Left ventricle myocardium inferior (tissue), 1 donor: ENCODE results near the gene MATR3. TPM values are rescaled to one million over a fixed set of nuclear protein-coding genes. Genes with fewer than 3 reads are reported as not detected.

Experiments used
- DNase-seq: peaks from one replicate; pipeline ENCODE4 v3.0.0-alpha.2; 2020
- H3K27ac ChIP-seq: fragments of 200-600 bp; replicated peaks from 2 replicates; pipeline ENCODE4 v1.8.0; 2021
- H3K27me3 ChIP-seq: fragments of 200-600 bp; 2 replicates; pipeline ENCODE4 v1.8.0; 2021; ENCODE audit warnings: low read depth
- H3K36me3 ChIP-seq: fragments of 200-600 bp; 2 replicates; pipeline ENCODE4 v1.8.0; 2021
- H3K4me1 ChIP-seq: fragments of 200-600 bp; 2 replicates; pipeline ENCODE4 v1.8.0; 2021
- H3K4me3 ChIP-seq: fragments of 200-600 bp; 2 replicates; pipeline ENCODE4 v1.8.0; 2021; ENCODE audit warnings: mild to moderate bottlenecking, moderate library complexity
- H3K9me3 ChIP-seq: fragments of 200-600 bp; replicated peaks from 2 replicates; pipeline ENCODE4 v1.8.0; 2021
- intact Hi-C: fragments of 100-400 bp; cut with micrococcal nuclease; formaldehyde crosslinking; loops from one replicate; pipeline ENCODE4 v1.11.0; 2022
- total RNA-seq: library from RNA; stranded (reverse); fragmentation: NEBNext Ultra II Directional; extraction: Animal tissue kit (Norgen Biotek cat#: 25700); gene quantifications from one replicate; pipeline ENCODE4 v1.2.1, GENCODE V29; 2021
- TF ChIP-seq, protein P1 (sequence below): fragments of 200-600 bp; IDR thresholded peaks from 2 replicates; pipeline ENCODE4 v1.8.0; 2021; ENCODE audit warnings: antibody characterized with exemption, mild to moderate bottlenecking, borderline replicate concordance
- donor health status: DM: no; HTN: yes; CAD: no; lungs with severe emphysema.

The MATR3 gene
- total RNA-seq, 1 donor from 2014 or later: 121 TPM

DNA sequence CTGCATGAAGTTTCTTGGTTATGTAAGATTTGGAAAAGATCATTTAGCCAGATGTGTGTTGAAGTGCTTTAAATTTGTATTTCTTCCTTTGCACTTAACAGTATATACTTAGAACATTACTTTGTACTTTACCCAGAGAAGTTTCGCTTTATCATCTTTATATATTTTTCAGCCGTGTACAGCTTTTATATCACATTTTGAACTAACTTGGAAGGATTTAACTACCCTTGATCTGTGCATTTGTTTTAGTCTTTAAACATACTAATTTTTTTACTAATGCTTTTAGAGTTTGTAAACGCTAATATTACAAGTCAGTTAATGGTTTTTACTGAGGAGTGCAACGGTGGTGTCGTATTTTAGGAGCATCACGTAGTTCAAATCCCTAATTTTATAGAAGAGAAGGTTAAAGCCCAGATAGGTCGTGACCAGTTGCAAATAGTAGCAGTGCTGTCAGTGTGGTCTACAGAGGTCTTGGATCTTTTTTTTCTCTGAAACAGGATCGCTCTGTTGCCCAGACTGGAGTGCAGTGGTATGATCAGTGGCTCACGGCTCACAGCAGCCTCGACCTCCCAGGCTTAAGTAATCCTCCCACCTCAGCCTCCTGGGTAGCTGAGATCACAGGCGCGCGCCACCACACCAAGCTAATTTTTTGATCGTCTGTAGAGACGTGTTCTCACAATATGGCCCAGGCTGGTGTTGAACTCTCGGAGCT is 2.0 kb downstream of the MATR3 start:
- Histone ChIP-seq H3K27ac (peak overlapping the region; percentile 99), H3K4me3 (peak overlapping the region; percentile 92), H3K9me3 (no peaks in the 10 kb centered on the region), H3K4me1 (peaks cover 74% of the 10 kb centered on the region), H3K27me3 (no peaks in the 10 kb centered on the region), H3K36me3 (no peaks in the 10 kb centered on the region)
- intact Hi-C loops: no loop called here
- DNase-seq: no peak
- TF ChIP-seq, protein P1, sequence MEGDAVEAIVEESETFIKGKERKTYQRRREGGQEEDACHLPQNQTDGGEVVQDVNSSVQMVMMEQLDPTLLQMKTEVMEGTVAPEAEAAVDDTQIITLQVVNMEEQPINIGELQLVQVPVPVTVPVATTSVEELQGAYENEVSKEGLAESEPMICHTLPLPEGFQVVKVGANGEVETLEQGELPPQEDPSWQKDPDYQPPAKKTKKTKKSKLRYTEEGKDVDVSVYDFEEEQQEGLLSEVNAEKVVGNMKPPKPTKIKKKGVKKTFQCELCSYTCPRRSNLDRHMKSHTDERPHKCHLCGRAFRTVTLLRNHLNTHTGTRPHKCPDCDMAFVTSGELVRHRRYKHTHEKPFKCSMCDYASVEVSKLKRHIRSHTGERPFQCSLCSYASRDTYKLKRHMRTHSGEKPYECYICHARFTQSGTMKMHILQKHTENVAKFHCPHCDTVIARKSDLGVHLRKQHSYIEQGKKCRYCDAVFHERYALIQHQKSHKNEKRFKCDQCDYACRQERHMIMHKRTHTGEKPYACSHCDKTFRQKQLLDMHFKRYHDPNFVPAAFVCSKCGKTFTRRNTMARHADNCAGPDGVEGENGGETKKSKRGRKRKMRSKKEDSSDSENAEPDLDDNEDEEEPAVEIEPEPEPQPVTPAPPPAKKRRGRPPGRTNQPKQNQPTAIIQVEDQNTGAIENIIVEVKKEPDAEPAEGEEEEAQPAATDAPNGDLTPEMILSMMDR: no peak

DNA sequence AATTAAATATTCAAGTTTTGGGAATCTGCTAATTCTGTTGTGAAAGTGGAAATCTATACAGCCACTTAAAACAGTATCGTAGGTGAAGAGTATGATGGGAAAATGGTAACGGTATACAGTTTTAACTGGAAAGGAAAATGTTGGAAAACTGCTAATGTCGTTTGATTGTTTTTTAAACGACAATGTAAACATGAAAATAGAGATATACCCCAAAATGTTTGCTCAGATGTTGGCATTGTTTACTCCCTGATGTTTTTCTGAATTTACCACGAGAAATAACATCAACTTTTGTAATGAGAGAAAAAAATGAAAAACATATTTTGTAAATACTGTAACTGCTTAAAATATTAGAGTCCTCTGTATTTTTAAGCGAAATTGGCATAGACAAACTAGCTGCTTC is 2.7 kb downstream of the MATR3 start:
- Histone ChIP-seq H3K4me1 (peaks cover 81% of the 10 kb centered on the region), H3K27me3 (no peaks in the 10 kb centered on the region), H3K27ac (peak overlapping the region; percentile 99), H3K36me3 (no peaks in the 10 kb centered on the region), H3K4me3 (peak overlapping the region; percentile 92), H3K9me3 (no peaks in the 10 kb centered on the region)
- intact Hi-C loops: no loop called here
- TF ChIP-seq, protein P1: no peak
- DNase-seq: no peak

DNA sequence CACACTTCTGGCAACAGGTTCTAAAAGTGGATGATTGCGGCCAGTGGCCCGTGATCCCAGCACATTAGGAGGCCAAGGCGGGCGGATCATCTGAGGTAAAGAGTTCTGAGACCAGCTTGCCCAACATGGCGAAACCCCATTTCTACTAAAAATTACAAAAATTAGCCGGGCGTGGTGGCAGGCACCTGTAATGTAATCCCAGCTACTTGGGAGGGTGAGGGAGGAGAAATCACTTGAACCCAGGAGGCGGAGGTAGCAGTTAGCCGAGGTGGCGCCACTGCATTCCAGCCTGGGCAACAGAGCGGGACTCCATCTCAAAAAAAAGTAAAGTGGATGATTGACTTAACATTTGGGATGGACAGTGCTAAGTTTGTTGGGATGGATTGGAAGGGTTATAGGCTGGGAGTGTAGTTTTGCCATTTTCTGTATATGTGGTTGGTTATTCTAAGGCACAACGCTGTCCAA is 3.4 kb downstream of the MATR3 start:
- no peaks in the 10 kb centered on the region for H3K36me3 ChIP-seq
- H3K27me3 ChIP-seq: no peaks in the 10 kb centered on the region
- peak overlapping the region; percentile 92 for H3K4me3 ChIP-seq
- no peak for DNase-seq
- H3K27ac ChIP-seq: peak overlapping the region; percentile 20
- intact Hi-C loops: no loop called here
- no peaks in the 10 kb centered on the region for H3K9me3 ChIP-seq
- TF ChIP-seq, protein P1: no peak
- H3K4me1 ChIP-seq: peaks cover 88% of the 10 kb centered on the region

DNA sequence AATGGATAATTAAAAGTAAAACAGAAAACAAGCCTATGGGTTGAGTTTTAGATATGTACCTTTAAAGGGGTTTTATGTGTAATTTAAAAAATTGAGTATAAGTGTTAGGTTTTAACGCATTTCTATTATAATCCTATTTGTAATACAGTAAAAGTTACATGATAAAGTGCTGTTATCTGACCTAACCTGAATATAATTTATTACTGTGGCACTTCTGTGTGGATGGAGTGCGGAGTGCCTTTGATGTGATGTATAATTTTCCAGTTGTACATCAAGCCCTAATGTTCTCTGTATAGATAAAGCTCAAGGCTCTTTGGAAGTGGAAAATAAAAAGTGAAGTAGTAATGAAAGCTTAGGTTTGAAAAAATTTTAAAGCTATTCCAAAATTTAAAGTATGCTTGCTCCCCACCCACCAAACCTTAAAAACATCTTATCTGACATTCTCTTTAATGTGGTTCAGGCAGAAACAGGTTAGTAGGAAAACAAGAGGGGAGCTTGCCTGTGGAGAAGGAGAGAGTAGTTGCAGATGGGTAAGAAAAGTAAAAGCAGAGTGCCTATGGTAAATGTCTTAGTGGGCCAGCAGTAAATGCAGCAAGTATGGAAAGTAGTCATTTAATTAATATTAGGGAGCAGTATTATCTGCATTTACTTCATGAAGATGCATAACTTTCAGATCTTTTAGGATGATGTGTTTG is 4.0 kb downstream of the MATR3 start:
- intact Hi-C loops: no loop called here
- H3K9me3 ChIP-seq: no peaks in the 10 kb centered on the region
- no peak for DNase-seq
- TF ChIP-seq, protein P1: no peak
- H3K4me3 ChIP-seq: peak overlapping the region; percentile 6
- peaks cover 95% of the 10 kb centered on the region for H3K4me1 ChIP-seq
- H3K27ac ChIP-seq: no peak overlapping the region
- no peaks in the 10 kb centered on the region for H3K36me3 ChIP-seq
- no peaks in the 10 kb centered on the region for H3K27me3 ChIP-seq

DNA sequence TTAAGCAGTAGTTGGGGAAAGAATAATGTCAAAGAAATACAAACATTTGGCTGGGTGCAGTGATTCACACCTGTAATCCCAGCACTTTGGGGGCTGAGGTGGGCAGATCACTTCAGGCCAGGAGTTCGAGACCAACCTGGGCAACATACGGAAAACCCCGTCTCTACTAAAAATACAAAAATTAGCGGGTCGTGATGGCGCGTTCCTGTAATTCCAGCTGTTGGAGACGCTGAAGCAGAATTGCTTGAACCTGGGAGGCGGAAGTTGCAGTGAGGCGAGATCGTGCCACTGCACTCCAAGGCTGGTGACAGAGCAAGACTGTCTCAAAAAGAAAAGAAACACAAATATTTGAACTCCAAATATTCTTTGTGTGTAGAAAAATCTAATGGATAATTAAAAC is 4.7 kb downstream of the MATR3 start:
- H3K9me3 ChIP-seq: no peaks in the 10 kb centered on the region
- intact Hi-C loops: no loop called here
- TF ChIP-seq, protein P1: no peak
- H3K36me3 ChIP-seq: no peaks in the 10 kb centered on the region
- H3K27me3 ChIP-seq: no peaks in the 10 kb centered on the region
- H3K4me3 ChIP-seq: peak overlapping the region; percentile 6
- H3K4me1 ChIP-seq: peaks cover 98% of the 10 kb centered on the region
- no peak for DNase-seq
- H3K27ac ChIP-seq: no peak overlapping the region
